Epithelial cell of prostate (primary cell): ENCODE data around the gene CD300C.
"Not testable (repeated sequence)": the region's sequence is repeated elsewhere in the genome, so short reads cannot be mapped to it uniquely, and the experiment has no call there.

Source experiments
- DNase-seq: peaks from one replicate; pipeline ENCODE4 v3.0.0-alpha.2; 2011; ENCODE audit warnings: low read depth, low spot score
- H3K27ac ChIP-seq: fragments of 450-650 bp; 2 replicates; pipeline ENCODE4 v1.5.1; 2017; ENCODE audit warnings: mild to moderate bottlenecking

Gene CD300C

DNA sequence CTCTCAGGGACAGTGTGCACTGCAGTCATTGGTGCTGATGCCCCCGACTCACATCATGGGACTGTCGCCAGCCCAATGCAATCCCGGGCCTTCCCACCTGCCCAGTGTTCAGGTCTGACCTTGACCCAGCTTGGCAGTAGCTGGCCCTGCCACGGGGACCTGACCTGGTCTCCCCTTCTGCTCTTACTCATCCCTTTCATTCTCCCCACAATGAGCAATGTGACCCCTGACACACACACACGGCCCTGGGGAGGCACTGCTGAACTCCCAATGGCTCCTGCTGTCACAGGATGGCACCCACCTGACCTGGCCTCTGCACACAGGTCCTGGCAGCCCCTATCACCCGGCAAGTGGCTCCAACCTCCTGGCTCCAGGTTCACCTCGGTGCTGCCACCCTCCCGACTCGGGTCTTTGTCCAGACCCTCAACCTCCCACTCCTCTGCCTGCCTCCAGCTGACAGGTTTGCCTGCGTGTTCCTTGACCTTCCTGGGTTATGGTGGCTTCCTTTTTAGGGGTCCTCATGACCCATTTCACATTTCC, 6.6 kb downstream of the CD300C start:
- no peak overlapping the region for H3K27ac ChIP-seq
- no peak for DNase-seq

DNA sequence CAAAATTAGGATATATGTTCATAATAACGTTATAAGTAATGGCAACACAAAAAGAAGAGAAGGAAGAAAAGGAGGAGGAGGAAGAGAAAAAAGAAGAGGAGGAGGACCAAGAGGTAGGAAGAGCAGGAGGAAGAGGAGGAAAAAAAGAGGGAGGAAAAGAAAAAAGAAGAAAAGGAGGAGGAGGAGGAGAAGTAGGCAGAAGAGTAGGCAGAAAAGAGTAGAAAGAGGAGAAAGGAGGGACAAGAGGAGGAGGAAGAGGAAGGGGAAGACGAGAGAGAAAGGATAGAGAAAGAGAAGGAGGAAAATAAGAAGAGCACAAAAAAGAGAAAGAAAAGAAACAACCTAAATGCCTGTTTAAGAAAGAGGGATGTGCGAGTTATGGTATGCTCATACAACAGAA, 9.0 kb downstream of the CD300C start:
- no peak for DNase-seq
- no peak overlapping the region for H3K27ac ChIP-seq

DNA sequence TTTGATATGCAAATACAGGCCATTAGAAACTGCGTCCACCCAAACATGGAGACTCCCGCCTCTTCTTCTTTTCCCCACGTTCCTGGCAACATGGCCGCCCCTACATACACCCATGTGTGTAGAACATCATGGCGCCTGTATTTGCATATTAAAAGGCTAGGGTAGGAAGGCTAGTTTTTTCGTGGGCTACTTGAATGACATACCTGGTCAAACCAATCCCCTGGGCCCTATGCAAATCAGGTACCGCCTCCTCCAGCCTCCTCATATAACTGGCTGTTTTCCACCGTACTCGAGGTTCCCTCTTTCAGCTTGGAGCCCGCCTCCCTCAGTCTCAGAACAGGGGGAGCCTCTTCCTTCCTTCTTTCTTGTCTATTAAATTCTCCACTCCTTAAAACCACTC, 13.8 kb downstream of the CD300C start:
- no peak overlapping the region for H3K27ac ChIP-seq
- no peak for DNase-seq

DNA sequence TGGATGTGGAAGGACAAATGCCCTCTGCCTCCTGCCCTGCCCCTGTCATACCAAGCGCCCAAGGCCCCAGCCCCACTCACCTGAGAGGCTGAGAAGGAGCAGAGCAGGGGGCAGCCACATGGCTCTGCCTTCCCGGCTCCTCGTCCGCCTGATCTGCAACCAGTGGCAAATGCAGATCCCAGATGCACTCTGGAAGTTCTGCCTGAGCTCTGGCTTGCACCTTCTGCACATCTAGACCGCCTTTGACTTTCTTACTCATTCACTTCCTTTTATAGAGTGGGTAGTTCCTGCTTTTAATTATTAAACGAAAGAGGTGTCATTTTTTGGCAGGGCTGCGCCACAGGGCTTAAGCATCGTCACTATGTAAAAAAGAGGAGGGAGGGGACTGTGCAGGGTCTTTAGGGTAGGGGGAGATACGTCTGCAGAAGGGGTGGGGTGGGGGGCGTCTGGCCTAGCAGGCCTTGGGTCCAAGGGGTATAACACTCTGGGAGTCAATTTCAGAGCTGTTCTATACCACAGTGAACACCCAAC, 14.6 kb downstream of the CD300C start, which contains the start of gene CD300LB:
Gene CD300LB (minus strand): TSS at position 245 of the 531 bp plus-strand sequence. CDS start 125 bp downstream, at position 120.
- no peak within 1 kb of the TSS for H3K27ac ChIP-seq
- no peak for DNase-seq

DNA sequence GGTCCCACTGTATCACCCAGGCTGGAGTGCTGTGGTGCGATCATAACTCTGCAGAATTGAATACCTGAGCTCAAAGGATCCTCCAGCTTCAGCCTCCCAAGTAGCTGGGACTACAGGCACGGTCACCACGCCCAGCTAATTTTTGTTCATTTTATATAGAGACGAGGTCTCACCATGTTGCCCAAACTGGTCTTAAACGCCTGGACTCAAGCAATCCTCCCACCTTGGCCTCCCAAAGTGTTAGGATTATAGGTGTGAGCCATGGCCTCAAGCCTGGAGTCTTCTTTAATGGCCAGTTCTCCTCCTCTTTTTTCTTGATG, 15.1 kb downstream of the CD300C start:
- no peak for DNase-seq
- no peak overlapping the region for H3K27ac ChIP-seq

DNA sequence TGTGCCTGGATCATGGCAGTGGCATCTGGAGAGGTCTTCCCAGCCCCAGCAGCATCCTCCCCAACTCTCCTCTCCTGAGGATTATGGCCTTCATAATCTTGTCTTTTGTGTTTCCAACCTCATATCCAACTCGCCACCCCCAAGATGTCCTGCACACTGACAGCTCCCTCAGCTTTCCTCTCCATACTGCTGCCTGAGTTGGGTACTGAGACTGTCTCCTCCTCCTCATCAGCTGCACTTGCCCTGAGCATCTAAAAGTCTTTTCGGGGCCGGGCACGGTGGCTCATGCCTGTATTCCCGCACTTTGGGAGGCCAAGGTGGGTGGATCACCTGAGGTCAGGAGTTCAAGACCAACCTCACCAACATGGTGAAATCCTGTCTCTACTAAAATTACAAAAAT, 16.7 kb downstream of the CD300C start:
- no peak for DNase-seq
- H3K27ac ChIP-seq = no peak overlapping the region

DNA sequence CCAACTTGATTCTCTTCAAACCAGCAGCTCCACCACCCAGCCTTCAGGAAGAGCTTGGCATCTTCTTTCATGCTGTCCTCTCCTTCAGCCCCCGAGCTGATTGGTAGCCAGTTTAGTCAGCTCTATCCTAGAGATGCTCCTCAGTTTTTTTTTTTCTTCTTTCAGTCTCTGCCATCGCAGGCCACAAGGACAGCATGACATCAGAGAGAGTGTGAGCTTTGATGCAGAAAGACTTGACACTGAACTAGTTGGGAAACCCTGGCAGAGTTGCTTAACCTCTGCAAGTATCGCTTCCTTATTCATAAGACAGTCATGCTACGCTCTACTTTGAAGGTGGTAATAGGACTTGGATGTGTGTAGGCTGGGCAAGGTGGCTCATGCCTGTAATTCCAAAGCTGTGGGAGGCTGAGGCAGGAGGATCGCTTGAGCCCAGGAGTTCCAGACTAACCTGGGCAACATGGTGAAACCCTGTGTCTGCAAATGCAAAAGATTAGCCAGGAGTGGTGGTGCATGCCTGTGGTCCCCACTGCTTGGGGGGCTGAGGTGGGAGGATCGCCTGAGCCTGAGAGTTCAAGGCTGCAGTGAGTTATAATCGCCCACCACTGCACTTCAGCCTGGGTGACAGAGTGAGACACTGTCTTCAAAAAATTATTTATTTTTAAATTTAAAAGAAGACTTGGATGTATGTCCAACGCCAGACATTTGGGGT, 17.3 kb downstream of the CD300C start:
- DNase-seq = no peak
- H3K27ac ChIP-seq = no peak overlapping the region

DNA sequence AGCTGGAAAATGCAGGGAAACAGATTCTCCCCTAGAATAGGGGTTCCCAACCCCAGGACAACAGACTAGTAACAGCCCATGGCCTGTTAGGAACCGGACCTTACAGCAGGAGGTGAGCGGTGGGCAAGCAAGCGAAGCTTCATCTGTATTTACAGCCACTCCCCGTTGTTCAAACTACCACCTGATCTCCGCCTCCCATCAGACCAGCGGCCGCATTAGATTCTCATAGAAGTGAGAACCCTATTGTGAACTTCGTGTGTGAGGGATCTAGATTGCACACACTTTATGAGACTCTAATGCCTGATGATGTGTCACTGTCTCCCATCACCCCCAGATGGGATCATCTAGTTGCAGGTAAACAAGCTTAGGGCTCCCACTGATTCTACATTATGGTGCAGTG, 18.2 kb downstream of the CD300C start:
- DNase-seq = no peak
- H3K27ac ChIP-seq = no peak overlapping the region

DNA sequence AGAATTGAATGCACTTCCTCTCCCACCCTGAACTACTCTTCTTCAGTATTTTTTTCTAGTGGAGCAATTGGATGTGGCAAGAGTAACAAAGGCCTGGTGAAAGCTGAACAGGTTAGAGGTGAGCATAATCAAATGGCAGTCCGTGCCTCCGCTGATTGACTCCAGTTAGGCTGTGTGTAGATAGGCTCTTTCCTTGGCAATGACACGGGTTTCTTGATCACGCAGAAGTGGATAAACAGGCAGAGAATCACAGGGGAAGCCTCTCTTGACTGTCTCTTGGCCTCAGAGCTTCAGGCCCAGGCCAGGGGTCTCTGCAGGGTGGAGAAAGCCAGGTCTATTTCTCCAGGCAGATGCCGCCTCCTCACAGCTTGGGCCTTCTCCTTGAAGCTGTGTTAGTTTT, 18.8 kb downstream of the CD300C start:
- H3K27ac ChIP-seq = no peak overlapping the region
- DNase-seq = no peak

DNA sequence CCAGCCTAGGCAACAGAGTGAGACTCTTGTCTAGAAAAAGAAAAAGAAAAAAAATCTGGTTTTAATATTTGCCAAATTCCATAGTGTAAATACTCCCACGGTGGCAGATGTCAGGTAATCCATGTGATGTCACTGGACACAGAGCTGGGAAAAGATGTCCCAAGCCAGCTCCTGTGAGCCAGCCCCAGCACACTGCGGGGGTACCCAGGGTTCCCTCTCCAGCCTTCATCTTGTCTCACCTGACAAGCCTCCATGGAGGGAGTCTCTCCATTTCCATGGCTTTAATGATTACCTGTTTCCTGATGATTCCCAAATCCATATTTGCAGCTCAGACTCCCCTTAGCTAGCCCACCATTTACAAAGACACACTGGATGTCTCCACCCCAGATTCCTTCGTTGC, 19.2 kb downstream of the CD300C start:
- H3K27ac ChIP-seq = no peak overlapping the region
- DNase-seq = no peak

DNA sequence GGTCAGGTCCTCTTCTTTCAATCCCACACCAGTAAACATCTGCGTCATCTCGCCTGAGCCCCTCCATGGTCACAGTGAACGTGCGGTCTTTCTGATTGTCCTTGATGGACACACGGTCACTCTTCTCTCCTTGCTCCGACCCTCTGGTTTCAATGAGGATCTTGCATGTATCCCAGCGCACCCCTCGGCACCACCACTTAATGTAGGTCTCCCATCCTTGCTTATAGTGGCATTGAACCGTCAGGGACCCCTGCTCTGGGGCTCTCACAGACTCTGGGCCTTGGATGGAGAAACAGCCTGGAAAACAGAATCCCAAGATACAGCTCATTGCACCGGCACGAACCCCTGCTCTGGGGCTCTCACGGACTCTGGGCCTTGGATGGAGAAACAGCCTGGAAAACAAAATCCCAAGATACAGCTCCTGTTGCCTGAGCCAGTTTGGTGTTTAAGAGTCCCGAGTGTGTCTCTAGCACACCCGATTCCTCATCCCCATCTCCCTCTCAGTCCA, 20.1 kb downstream of the CD300C start:
- DNase-seq = no peak
- no peak overlapping the region for H3K27ac ChIP-seq

DNA sequence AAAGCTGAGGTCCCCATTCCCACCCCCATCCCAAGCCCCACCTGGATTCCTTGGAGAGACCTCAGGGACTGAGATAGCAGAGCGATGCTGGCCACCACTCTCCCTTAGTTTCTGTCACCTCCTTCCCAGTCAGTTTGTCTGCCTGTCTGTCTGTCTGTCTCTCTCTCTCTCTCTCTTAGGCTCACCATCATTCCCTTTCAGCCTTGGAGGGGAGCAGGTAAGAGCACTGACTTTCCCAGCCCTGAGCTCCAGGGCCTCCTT, 20.5 kb downstream of the CD300C start:
- no peak overlapping the region for H3K27ac ChIP-seq
- no peak for DNase-seq

DNA sequence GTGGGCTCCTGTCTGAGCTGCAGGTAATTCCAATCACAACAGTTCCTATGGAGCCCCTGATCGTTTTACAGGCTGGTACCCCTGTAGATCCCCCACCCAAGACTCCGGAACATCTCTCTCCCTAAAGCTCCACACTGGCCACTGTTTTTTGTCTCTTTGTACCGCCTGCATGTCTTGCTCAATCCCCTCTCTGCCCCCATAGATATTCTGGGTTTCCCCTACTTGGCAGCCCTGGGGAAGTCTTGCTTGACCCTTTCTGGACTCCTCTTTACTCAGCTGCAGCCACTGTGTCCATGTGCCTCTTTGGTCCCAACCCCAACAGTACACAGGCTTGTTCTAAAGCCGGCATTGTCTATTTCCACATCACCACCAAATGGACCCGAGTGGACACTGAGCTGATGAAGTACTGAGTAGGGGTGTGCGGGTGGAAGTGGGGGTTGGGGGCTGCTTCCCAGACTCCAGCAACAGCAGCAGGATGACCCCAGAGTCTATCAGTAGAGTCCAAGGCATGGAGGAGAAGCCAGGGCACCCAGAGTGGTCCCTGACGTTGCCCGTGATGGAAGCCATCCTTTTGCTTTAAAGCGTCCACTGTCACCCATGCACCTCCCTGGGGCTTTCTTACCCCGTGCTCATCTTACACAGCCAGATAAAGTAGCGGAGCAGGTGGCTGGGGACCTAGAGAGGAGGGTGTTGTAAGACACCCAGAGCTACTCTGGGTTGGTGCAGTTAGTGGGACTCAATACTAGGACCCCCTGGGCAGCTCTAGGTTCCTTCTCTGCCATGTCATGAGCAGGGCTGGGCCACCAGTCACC, 21.1 kb downstream of the CD300C start:
- no peak overlapping the region for H3K27ac ChIP-seq
- no peak for DNase-seq

DNA sequence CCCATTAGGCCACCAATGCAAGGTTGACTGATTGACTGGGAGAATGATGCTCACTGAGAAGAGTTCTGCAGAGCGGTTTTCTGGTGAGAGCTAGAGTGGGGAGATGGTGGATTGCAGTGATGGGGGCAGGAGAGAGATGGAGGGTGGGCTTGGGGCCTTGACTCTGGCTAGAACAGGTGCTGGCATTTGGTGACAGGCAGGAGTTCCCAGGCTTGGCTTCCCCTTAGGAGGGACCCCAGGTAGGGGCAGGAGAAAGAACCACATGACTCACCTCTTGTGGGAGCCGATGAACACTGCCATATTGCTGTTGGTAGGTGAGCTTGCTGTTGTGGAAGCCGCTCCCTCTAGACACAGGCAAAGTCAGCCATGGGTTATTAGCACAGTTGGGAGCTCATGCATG, 22.6 kb downstream of the CD300C start:
- no peak for DNase-seq
- H3K27ac ChIP-seq = no peak overlapping the region

DNA sequence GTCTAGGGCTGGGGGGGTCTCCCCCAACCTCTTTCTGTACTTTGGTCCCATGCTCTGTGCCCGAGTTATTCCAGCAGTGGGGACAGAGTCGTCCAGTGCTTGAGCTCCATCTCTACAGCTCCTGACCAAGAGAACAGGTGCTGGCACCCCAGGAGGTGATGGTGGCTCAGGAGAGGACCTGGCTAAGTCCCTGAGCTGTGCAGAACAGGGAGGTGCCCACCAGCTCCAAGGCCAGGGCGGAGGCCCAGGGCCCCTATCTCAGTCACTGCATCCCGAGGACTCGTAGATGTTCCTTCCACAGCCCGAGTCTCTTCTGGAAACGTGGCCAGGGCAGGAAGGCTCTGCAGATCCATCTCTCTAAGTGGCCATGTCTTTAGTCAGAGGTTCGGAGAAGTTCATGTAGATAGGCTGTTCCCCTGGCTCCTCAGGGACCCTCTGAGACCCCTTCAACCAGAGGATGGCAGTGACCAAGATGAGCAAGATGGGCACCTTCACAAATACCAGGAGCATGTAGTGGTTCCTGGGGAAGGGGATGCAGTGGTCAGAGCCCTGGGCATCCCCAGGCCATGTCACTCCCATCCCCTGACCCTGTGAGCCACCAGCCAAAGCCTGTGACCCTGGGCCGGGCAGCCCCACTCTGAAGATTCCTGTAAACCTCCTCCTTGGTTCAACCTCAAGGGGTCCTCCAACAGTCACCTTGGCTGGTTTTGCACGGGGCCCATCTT, 23.4 kb downstream of the CD300C start:
- no peak for DNase-seq
- H3K27ac ChIP-seq = no peak overlapping the region

DNA sequence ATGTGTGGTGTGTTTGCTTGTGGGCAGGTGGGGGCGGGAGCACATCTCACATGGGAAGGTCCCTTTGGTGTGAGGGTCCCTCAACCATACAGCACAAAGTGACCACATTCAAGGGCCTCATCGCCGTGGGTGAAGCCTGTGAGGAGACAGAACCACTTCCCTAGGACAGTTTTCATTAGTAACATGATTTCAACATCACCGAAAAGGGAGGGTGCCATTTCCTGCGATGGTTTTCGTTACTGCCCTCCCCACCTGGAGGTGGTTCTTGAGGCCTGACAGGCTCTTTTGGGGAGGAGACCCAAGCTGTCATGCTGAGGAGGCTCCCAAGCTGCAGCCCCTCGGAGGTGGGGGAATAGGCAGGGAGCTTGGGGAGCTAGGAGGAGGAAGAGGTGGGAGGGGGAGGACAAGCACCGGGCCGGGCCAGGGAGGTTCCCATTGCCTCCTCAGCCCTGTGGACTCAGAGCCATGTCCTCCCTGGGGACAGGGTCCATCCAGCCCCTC, 24.2 kb downstream of the CD300C start:
- DNase-seq = no peak
- no peak overlapping the region for H3K27ac ChIP-seq

DNA sequence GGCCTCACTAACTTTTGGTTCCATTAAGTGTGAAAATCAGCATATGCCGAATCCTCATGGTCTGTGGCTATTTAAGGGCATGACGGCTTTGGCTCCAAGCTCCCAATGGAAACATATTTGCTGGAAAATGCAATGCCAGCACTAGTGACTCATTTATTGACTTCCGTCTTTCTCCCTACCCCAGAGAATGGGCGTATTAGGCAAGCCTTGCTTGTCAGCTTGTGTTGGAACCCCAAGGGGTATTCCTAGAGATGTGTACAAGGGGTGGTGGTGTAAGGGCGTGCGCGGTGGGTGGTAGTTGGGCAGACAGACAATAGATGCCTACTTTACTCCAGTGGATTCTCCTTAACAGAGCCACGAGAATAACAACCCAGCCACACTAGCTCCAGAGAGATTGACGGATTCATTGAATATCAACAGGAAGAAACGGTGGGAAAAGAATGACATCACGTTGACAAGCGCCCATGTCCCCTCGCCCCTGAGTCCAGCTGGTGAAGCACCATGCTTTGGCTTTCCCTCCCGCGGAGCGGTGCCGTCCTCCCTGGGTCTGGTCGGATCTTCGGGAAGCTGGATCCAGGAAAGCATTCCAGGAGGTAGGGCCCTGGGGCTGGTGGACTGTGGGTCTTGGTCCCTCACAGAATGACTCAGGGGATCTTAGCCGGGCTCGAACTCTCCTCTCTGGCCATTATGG, 25.0 kb downstream of the CD300C start:
- no peak for DNase-seq
- H3K27ac ChIP-seq = no peak overlapping the region

DNA sequence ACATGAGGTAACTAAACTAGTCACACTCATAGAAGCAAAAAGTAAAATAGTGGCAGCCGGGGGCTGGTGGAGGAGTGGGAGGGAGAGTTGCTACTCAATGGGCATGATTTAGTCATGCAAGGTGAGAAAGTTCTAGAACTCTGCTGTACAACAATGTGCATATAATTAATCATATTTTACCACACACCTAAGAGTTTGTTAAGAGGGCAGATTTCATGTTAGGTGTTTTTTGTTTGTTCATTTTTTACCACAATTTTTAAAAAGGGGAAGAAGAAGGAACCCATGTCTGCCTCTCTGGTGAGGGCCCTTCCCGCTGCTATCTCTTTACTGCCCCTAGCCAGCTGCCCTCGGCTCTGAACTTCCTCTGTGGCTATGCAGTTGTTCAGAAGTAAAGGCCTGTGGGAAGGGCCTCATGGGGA, 25.9 kb downstream of the CD300C start:
- DNase-seq = no peak
- H3K27ac ChIP-seq = no peak overlapping the region

DNA sequence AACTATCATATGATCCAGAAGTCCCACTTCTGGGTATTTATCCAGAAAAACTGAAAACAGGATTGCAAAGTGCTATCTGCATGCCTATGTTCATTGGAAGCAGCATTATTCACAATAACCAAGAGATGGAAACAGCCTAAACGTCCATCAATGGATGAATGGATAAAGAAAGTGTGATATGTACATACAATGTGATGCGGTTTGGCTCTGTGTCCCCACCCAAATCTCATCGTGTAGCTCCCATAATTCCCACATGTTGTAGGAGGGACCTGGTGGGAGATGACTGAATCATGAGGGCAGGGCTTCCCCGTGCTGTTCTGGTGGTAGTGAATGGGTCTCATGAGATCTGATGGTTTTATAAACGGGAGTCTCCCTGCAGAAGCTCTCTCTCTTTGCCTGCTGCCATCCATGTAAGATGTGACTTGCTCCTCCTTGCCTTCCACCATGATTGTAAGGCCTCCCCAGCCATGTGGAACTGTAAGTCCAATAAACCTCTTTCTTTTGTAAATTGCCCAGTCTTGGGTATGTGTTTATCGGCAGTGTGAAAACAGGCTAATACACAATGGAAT, 27.4 kb downstream of the CD300C start:
- H3K27ac ChIP-seq, DNase-seq: not testable (repeated sequence)
